Activated CD8-positive, alpha-beta T cell treated with anti-CD3 and anti-CD28 coated beads, Interleukin-2, amount 10 ng/mL, durations not matched to agents 7 days and 5 days (primary cell): ENCODE data around the gene ZDHHC8. TPM values are rescaled to one million over a fixed set of nuclear protein-coding genes. Genes with fewer than 3 reads are reported as not detected.

ENCODE experiments used
- ATAC-seq: fragments of 150-1000 bp; cut with Tn5 transposase; one replicate; pipeline ENCODE4 v1.10.0; 2021; ENCODE audit warnings: moderate library complexity
- CTCF ChIA-PET: fragments of 350-600 bp; sonication (Branson Sonifier 250); formaldehyde crosslinking; loops from one replicate; lab custom pipeline; 2021; ENCODE audit warnings: antibody characterized with exemption; lab: Charles Lee
- POLR2A ChIA-PET: fragments of 350-600 bp; sonication (Branson Sonifier 250); formaldehyde crosslinking; loops from one replicate; lab custom pipeline; 2021; ENCODE audit warnings: antibody characterized with exemption; lab: Charles Lee
- DNase-seq: peaks from one replicate; pipeline ENCODE4 v3.0.0-alpha.2; 2020
- H3K27ac Mint-ChIP-seq: one replicate; pipeline ENCODE4 v1.8.0; 2021; ENCODE audit warnings: mild to moderate bottlenecking, mixed read lengths
- H3K27me3 Mint-ChIP-seq: one replicate; pipeline ENCODE4 v1.8.0; 2021; ENCODE audit warnings: low read depth, mixed read lengths
- H3K36me3 Mint-ChIP-seq: one replicate; pipeline ENCODE4 v1.8.0; 2021; ENCODE audit warnings: low read depth, mixed read lengths
- H3K4me1 Mint-ChIP-seq: one replicate; pipeline ENCODE4 v1.8.0; 2021; ENCODE audit warnings: low read depth, mixed read lengths
- H3K4me3 Mint-ChIP-seq: one replicate; pipeline ENCODE4 v1.8.0; 2021; ENCODE audit warnings: mild to moderate bottlenecking, mixed read lengths
- H3K9me3 Mint-ChIP-seq: one replicate; pipeline ENCODE4 v1.8.0; 2022; ENCODE audit warnings: mixed read lengths; ENCODE audit not compliant: insufficient read depth
- total RNA-seq, 2 experiments: library from RNA; stranded (reverse); gene quantifications; one replicate each; pipeline ENCODE4 v1.2.3, GENCODE V29; 2021

Gene ZDHHC8
- total RNA-seq, 2 experiments from 2014 or later = 60.5 to 65.5 TPM

- no peaks in the 10 kb centered on the region for H3K9me3 Mint-ChIP-seq
- POLR2A ChIA-PET = interaction anchor here (0.6 to 1.0 kb wide), 2 partner anchors 11 to 29 kb away, joined by 3 to 5 read pairs; partner anchors contain the start of gene TRMT2A
- ATAC-seq (no peak), DNase-seq (no peak)
- no peak overlapping the region for H3K27ac Mint-ChIP-seq
- H3K36me3 Mint-ChIP-seq = peaks cover 34% of the 10 kb centered on the region
- CTCF ChIA-PET = interaction anchor here (0.9 to 3.6 kb wide), 6 partner anchors 10 to 180 kb away, joined by 3 to 28 read pairs (median 8); partner anchors contain the start of genes RANBP1 and TRMT2A
- H3K4me1 Mint-ChIP-seq = peaks cover 19% of the 10 kb centered on the region
- no peaks in the 10 kb centered on the region for H3K27me3 Mint-ChIP-seq
- H3K4me3 Mint-ChIP-seq = no peak overlapping the region
Measured at GRCh38 chr22:20127869-20128618, 3.6 kb upstream of the ZDHHC8 start.

- Mint-ChIP-seq H3K9me3 (no peaks in the 10 kb centered on the region), H3K27me3 (no peaks in the 10 kb centered on the region), H3K4me1 (peaks cover 24% of the 10 kb centered on the region), H3K36me3 (peaks cover 34% of the 10 kb centered on the region), H3K27ac (no peak overlapping the region), H3K4me3 (no peak overlapping the region)
- ChIA-PET POLR2A (interaction anchor here (1.0 kb wide), 1 partner anchor 11 kb away, joined by 5 read pairs; the partner anchor contains the start of gene TRMT2A), CTCF (interaction anchor here (1.1 to 3.6 kb wide), 7 partner anchors 10 to 159 kb away, joined by 4 to 28 read pairs (median 8); partner anchors contain the start of genes RANBP1 and TRMT2A)
- no peak for ATAC-seq
- no peak for DNase-seq
Measured at GRCh38 chr22:20128619-20128901, 3.0 kb upstream of the ZDHHC8 start.

DNA sequence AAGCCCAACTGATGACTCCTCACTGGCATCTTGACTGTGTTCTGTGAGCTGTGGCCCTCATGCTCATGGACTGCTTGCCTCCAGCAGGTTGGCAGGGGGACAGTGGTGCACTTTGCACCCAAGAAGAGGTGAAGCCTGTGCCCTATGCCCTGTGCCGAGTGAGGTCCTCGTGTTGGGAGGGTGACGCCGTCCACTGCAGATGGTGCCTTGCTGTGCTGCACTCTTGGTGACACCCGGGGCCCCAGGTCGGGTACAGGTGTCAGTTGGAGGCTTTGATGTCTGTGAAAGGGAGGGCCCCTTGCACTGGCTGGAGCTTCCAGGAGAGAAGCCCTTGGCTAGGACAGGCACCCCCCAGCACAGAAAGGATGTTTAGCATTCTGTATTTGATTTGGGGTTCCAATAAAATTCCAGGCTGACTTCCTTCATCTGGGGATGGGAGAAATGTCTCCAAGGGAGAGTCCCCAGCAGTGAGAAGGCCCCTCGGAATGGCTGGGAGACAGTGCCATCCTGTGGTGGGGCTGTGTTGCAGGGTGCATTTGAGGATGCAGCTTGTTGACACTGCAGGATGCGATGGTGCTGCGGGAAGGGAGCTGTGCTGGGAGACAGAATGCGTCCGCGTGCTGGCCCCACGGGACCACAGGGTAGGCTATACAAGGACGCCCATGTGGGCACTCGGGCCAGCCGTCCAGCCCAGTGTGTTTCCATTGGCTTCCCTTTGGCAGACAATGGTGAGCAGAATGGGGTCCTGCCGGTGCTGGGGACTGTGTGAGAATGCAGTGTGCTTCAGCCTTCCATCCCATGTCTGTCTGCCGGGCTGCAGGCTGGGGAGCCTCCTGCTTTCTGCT lies 2.5 kb upstream of the ZDHHC8 start:
- Mint-ChIP-seq H3K4me1 (peaks cover 25% of the 10 kb centered on the region), H3K27me3 (no peaks in the 10 kb centered on the region), H3K4me3 (no peak overlapping the region), H3K27ac (no peak overlapping the region), H3K9me3 (no peaks in the 10 kb centered on the region), H3K36me3 (peaks cover 32% of the 10 kb centered on the region)
- DNase-seq = peak; percentile 69
- CTCF ChIA-PET = interaction anchor here (0.5 to 3.6 kb wide), 13 partner anchors 11 to 180 kb away, joined by 3 to 28 read pairs (median 6); partner anchors contain the start of genes RANBP1 and TRMT2A
- POLR2A ChIA-PET = interaction anchor here (1.0 to 1.8 kb wide), 2 partner anchors 12 kb away, joined by 5 to 6 read pairs; partner anchors contain the start of gene TRMT2A
- no peak for ATAC-seq

- H3K27ac Mint-ChIP-seq = peak overlapping the region; percentile 25
- H3K36me3 Mint-ChIP-seq = peaks cover 27% of the 10 kb centered on the region
- ATAC-seq (no peak), DNase-seq (no peak)
- peaks cover 24% of the 10 kb centered on the region for H3K4me1 Mint-ChIP-seq
- H3K4me3 Mint-ChIP-seq = no peak overlapping the region
- no peaks in the 10 kb centered on the region for H3K9me3 Mint-ChIP-seq
- ChIA-PET POLR2A (interaction anchor here (1.8 kb wide), 1 partner anchor 13 kb away, joined by 6 read pairs; the partner anchor contains the start of gene TRMT2A), CTCF (interaction anchor here (0.5 to 3.6 kb wide), 12 partner anchors 12 to 181 kb away, joined by 3 to 28 read pairs (median 6); partner anchors contain the start of genes RANBP1 and TRMT2A)
- H3K27me3 Mint-ChIP-seq = no peaks in the 10 kb centered on the region
Measured at GRCh38 chr22:20129747-20130014, 1.9 kb upstream of the ZDHHC8 start.

DNA sequence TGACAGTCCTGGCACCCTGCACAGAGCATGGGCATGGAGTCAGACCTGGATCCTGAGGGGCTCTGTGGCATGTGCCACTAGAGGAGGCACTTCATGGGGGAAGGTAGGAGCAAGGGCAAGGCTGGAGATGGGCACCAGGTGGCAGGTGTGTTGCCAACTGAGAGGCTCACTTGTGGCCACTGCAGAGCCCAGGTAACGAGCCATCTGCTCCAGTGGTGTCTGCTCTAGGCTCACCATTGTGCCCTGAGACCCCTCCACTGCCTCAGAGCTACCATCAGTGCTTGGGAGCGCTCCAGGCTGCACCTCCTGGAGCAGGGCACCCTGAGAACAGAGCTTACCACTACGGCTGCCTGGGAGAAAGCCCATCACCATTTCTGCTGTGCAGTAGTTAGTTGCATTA lies 1.3 kb upstream of the ZDHHC8 start:
- ChIA-PET POLR2A (interaction anchor here (1.8 kb wide), 1 partner anchor 13 kb away, joined by 6 read pairs; the partner anchor contains the start of gene TRMT2A), CTCF (interaction anchor here (0.9 to 3.6 kb wide), 8 partner anchors 8 to 161 kb away, joined by 3 to 28 read pairs (median 6); partner anchors contain the start of genes RANBP1 and TRMT2A)
- Mint-ChIP-seq H3K27me3 (no peaks in the 10 kb centered on the region), H3K9me3 (no peaks in the 10 kb centered on the region), H3K4me3 (peak overlapping the region; percentile 62), H3K36me3 (peaks cover 22% of the 10 kb centered on the region), H3K4me1 (peaks cover 24% of the 10 kb centered on the region), H3K27ac (no peak overlapping the region)
- no peak for ATAC-seq
- DNase-seq = peak; percentile 41

DNA sequence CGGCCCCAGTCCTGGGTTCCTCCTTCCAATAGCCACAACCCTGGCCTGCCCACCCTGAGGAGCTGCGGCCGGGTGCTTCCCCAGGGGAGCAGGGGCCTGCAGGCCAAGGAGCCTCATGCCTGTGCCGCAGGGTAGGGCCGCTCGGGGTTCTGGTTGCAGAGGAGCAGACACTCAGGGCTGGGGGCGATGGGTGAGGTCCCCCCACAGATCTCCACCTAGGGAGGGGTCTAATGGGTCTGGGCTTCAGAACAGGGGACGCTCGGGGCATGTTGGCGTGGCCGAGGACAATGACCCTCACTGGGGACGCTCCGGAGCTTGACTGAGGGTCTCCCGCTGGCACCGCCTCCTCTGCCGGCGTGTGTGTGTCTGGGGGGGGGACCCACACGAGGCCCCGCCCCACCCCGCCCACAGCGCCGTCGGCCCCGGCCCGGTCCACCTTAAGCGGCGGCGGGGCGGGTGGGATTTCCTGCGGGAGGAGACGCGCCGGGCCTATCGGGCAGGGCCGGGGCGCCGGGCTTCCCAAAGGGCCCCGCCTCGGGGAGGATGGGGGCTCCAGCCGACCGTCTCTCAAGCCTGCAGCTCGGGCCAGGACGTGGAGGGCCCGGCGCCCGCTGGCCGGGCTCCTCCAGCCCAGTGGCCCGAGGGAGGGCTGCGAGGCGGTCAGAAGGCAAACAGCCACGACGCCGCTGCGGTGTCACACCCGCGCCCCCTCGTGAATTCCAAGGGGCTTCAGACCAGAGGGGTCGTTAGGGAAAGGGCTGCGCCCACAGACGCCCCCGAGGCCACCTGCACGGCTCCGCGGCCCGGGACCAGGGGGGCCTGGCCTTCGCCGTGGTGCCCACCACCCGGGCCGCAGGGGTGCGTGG lies 640 bp upstream of the ZDHHC8 start:
- DNase-seq = peak; percentile 74
- Mint-ChIP-seq H3K9me3 (no peaks in the 10 kb centered on the region), H3K4me1 (peaks cover 24% of the 10 kb centered on the region), H3K27me3 (no peaks in the 10 kb centered on the region), H3K36me3 (peaks cover 19% of the 10 kb centered on the region), H3K4me3 (peak overlapping the region; percentile 62), H3K27ac (peak overlapping the region; percentile 64)
- CTCF ChIA-PET = interaction anchor here (0.9 to 3.6 kb wide), 6 partner anchors 9 to 162 kb away, joined by 3 to 28 read pairs (median 8); partner anchors contain the start of genes RANBP1 and TRMT2A
- peak; percentile 69 for ATAC-seq
- POLR2A ChIA-PET = interaction anchor here (1.8 kb wide), 1 partner anchor 14 kb away, joined by 6 read pairs; the partner anchor contains the start of gene TRMT2A

DNA sequence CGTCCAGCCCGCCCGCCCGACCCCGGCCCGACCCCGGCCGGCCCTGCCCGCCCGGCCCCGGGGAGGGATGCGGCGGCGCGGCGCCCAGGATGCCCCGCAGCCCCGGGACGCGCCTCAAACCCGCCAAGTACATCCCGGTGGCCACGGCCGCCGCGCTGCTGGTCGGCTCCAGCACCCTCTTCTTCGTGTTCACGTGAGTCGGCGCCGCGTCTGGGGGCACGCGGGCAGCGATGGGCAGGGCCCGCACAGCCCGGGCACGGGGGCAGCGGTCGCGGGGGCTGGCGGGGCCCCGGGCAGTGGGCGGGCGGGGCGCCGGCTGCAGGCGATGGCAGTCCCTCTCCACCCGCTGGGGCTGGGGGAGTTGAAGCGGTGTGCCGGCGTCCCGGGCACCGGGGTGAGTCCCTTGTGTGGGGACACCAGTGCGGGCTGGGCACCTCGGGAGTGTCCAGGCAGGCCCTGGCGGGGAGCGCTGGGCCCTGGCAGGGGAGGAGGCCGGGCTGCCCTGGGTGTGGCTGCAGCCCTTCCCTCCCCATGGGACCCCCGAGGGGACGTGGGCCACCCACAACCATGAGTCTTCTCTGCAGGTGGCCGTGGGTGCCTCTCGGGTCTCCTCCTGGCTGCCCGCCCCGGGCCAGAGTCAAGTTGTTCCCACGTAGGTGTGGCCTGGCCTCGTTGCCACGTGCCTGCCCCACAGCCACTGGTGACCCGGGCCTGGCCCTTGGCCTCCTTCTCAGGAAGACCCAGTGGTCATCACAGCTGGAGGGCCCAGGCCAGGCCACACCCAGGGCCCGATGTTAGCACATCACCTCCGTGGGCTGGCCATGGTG lies 468 bp downstream of the ZDHHC8 start:
- POLR2A ChIA-PET = no interaction called here
- peaks cover 24% of the 10 kb centered on the region for H3K4me1 Mint-ChIP-seq
- H3K36me3 Mint-ChIP-seq = peaks cover 9% of the 10 kb centered on the region
- DNase-seq (no peak), ATAC-seq (peak; percentile 28)
- no peaks in the 10 kb centered on the region for H3K9me3 Mint-ChIP-seq
- peak overlapping the region; percentile 72 for H3K4me3 Mint-ChIP-seq
- no peak overlapping the region for H3K27ac Mint-ChIP-seq
- H3K27me3 Mint-ChIP-seq = no peaks in the 10 kb centered on the region
- CTCF ChIA-PET = no interaction called here

DNA sequence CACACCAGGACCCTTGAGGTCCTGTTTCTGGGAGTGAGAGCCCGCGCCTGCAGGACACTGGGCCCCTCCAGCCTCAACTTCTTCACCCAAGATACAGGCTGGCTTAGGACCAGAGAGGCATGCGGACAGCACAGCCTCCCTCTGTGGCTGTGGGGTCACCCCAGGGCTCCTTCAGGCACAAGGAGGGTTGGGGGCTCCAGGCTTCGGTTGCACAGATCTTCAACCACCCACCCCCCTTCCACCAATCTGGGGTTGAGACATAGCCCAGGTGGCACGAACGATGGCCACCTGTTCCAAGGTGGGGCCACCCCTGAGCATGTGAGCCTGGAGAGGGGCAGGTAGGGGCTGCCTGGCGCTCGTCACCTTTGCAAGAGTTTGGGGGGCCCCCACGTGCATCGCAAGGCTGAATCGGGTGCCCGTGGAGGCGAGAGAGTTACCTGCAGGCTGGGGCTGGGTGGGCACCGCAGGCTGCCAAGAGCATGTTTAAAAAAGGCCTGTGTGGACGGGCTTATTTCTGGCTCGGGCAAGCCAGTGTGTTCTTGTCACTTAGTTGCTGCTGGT lies 1.2 kb downstream of the ZDHHC8 start:
- ChIA-PET POLR2A (no interaction called here), CTCF (no interaction called here)
- Mint-ChIP-seq H3K4me1 (peaks cover 24% of the 10 kb centered on the region), H3K36me3 (peaks cover 3% of the 10 kb centered on the region), H3K9me3 (no peaks in the 10 kb centered on the region), H3K27ac (no peak overlapping the region), H3K4me3 (peak overlapping the region; percentile 72), H3K27me3 (no peaks in the 10 kb centered on the region)
- DNase-seq = no peak
- no peak for ATAC-seq

GRCh38 chr22:20133930-20134549 lies 2.4 kb downstream of the ZDHHC8 start:
- H3K4me3 Mint-ChIP-seq = peak overlapping the region; percentile 44
- no peaks in the 10 kb centered on the region for H3K9me3 Mint-ChIP-seq
- ChIA-PET POLR2A (no interaction called here), CTCF (no interaction called here)
- peaks cover 21% of the 10 kb centered on the region for H3K4me1 Mint-ChIP-seq
- H3K27me3 Mint-ChIP-seq = no peaks in the 10 kb centered on the region
- ATAC-seq = no peak
- no peak for DNase-seq
- no peaks in the 10 kb centered on the region for H3K36me3 Mint-ChIP-seq
- peak overlapping the region; percentile 30 for H3K27ac Mint-ChIP-seq

- H3K36me3 Mint-ChIP-seq = no peaks in the 10 kb centered on the region
- no peak overlapping the region for H3K27ac Mint-ChIP-seq
- H3K27me3 Mint-ChIP-seq = no peaks in the 10 kb centered on the region
- H3K4me1 Mint-ChIP-seq = peaks cover 15% of the 10 kb centered on the region
- no peak overlapping the region for H3K4me3 Mint-ChIP-seq
- ChIA-PET CTCF (no interaction called here), POLR2A (no interaction called here)
- ATAC-seq (no peak), DNase-seq (no peak)
- H3K9me3 Mint-ChIP-seq = no peaks in the 10 kb centered on the region
Measured at GRCh38 chr22:20135265-20135664, 3.7 kb downstream of the ZDHHC8 start.
